GM12891 (cell line): ENCODE measurements around the gene AFF3.
"Not testable (repeated sequence)": the region's sequence is repeated elsewhere in the genome, so short reads cannot be mapped to it uniquely, and the experiment has no call there.

ENCODE experiments used
- DNase-seq: peaks from one replicate; pipeline ENCODE4 v3.0.0; 2011; ENCODE audit warnings: low spot score; ENCODE audit not compliant: insufficient read length
- FAIRE-seq: peaks from 2 replicates; lab custom pipeline; 2011; peaks lifted over from hg19 to GRCh38; lab: Jason Lieb, UNC
- PAX5 ChIP-seq: IDR thresholded peaks from 2 replicates; pipeline ENCODE4 v1.6.1; 2011; ENCODE audit warnings: low read length, moderate library complexity, mild to moderate bottlenecking; ENCODE audit not compliant: insufficient read depth, severe bottlenecking
- POLR2A ChIP-seq: IDR thresholded peaks from 2 replicates; pipeline ENCODE4 v1.6.1; 2011; ENCODE audit warnings: low read depth, low read length, control low read depth
- POLR2AphosphoS5 ChIP-seq: IDR thresholded peaks from 2 replicates; pipeline ENCODE4 v1.6.1; 2011; ENCODE audit warnings: low read depth, low read length, control low read depth
- POU2F2 ChIP-seq: IDR thresholded peaks from 2 replicates; pipeline ENCODE4 v1.6.1; 2011; ENCODE audit warnings: low read depth, mild to moderate bottlenecking, control low read depth, low read length, moderate library complexity
- SPI1 ChIP-seq: IDR thresholded peaks from 2 replicates; pipeline ENCODE4 v1.6.1; 2011; ENCODE audit warnings: low read depth, low read length, control low read depth
- TAF1 ChIP-seq: IDR thresholded peaks from 2 replicates; pipeline ENCODE4 v1.6.1; 2011; ENCODE audit warnings: low read depth, low read length, control low read depth

The AFF3 gene

DNA sequence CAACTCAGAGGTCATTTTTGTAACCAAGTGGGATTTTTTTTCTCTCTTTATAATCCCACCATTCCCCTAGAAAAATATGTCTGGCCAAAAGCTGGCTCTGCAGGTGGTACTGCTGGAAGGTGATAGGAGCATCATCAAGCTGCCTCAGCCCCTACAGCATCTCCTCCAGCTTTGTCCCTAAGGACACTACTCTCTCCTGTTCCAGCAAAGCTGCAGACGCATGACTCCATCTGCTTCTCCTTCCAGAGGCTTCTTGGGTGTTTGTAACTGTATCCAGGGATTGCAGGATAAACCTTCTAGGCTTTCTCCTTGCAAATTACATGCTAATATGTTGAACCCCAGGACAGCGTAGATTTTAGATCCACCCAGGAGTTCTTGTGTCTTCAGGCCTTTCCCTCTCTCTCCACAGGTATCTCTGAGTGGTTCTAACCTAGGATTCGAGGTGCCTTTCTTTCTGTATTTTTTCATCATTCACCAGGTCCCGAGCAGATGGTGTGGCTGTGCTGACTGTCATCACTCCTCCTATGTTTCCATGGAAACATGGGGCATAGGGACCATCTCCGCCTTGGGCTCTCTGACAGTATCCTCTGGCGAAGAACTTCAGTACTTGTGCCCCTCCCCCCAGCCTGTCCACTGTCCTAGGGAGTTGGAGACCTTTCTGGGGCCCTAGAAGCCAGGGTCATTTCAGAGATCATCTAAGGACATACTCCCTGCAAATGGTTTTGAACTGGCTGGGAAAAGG is 34.3 kb downstream of the AFF3 start:
- FAIRE-seq, result no peak
- no peak for DNase-seq
- TF ChIP-seq TAF1 (no peak), POU2F2 (no peak), PAX5 (no peak), SPI1 (no peak), POLR2AphosphoS5 (no peak), POLR2A (no peak)

DNA sequence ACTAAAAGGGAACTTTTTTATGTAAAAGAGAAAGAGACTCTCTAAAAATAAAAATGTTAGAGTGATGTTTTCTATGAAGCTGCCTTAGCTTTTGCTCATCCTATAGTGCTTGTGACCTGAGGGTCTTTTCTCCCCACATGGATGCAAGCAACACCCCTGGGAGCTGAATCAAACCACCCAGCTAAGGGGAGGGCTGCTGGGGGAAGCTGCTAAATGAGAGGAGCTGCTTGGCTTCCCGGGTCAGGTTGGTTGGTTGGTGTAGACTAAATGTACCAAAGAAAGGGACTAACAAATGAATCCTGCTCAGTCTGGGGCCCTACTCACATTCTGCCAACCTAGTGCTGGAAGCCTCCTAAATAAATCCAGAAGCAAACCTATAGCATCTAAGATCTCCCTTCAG is 35.0 kb downstream of the AFF3 start:
- FAIRE-seq (no peak), DNase-seq (no peak)
- TF ChIP-seq SPI1, result no peak
- TF ChIP-seq POLR2A, result no peak
- TF ChIP-seq TAF1, result no peak
- TF ChIP-seq POU2F2, result no peak
- no peak for TF ChIP-seq POLR2AphosphoS5
- no peak for TF ChIP-seq PAX5

DNA sequence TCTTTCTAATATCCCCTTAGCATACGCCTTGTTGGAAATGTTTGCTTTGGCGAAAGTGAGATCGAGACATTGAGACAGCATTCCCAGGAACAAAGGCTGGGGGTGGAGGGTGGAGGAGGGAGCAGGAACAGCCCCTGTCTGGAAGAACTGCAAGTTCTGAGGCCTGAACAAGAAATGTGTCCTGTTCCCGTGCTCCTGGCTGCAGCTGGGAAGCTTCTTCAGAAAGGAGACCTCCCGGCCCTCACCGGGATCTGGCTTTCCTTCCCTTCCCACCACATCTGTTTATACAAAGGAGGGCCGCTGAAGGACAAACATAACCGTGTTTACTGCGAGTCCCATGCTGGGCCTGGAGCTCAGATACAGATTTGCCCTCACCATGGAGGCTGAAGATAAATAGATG is 35.9 kb downstream of the AFF3 start:
- no peak for TF ChIP-seq POLR2AphosphoS5
- no peak for TF ChIP-seq PAX5
- TF ChIP-seq POU2F2, result no peak
- TF ChIP-seq TAF1, result no peak
- TF ChIP-seq POLR2A, result no peak
- TF ChIP-seq SPI1, result no peak
- FAIRE-seq, result no peak
- no peak for DNase-seq

DNA sequence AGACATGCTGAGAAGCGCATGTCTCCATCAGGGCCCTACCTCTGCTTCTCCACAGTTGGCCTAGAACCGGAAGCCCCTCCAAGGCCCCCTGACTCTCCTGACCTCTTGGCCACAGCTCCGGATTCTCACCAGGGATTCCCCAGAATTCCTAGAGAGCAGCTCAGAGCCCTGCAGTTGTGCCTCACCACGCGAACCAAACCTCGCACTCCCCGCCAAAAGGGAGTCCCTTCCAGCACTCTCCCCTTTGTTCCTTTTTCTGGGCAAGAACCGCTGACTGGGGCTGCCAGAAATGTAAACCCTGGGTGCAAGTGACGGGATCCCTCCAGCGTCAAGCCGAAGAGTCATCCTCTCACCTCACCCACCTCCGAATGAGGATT is 36.7 kb downstream of the AFF3 start:
- FAIRE-seq (no peak), DNase-seq (no peak)
- TF ChIP-seq SPI1, result no peak
- TF ChIP-seq POLR2AphosphoS5, result no peak
- TF ChIP-seq TAF1, result no peak
- no peak for TF ChIP-seq POLR2A
- no peak for TF ChIP-seq PAX5
- no peak for TF ChIP-seq POU2F2

DNA sequence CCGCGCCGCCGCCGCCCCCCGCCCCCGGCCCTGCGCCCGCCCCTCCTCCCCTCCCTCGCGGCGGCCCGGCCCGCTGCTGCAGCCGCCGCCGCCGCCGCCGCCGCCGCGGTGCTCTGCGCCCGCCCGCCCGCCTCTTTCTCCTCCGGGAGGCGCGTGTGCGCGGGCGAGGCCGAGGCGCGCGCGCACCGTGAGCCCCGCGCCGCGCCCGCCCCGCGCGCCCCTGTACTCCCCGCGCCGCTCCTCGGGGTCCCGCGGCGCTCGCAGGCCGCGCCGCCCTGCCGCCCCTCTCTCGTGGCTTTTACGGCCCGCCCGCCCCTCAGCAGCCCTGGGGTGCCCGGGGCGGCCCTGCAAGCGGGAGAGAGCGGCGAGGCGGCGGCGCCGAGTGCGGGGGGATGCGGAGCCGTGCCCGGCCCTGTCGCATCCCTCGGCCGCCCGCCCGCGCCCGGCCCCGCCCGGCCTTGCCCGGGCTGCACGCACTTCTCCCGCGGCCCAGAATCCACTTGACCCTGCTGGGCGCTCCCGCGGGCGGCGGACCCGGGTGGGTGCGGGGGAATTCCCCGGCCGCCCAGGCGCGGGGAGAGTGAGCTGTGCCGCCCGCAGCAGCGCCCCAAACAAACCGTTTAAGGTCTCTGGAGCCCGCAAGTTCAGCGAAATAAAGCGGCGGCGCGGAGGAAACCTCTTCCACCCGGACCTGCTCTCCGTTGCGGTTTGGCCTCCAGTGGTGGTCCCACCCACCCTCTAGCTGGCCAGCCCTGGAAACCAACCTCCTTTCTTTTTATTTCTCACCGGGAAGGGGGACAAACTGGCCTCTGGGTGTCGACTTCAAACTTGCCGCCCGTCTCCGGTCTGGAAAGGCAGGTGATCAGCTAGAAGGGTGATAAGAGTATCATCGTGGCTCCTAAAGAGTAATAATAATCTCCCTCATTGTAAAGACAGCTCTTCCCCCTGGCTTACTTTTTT is 37.4 kb downstream of the AFF3 start:
- no peak for TF ChIP-seq POU2F2
- TF ChIP-seq POLR2A, result no peak
- TF ChIP-seq POLR2AphosphoS5, result no peak
- no peak for TF ChIP-seq SPI1
- TF ChIP-seq PAX5, result no peak
- no peak for TF ChIP-seq TAF1
- FAIRE-seq, result no peak

DNA sequence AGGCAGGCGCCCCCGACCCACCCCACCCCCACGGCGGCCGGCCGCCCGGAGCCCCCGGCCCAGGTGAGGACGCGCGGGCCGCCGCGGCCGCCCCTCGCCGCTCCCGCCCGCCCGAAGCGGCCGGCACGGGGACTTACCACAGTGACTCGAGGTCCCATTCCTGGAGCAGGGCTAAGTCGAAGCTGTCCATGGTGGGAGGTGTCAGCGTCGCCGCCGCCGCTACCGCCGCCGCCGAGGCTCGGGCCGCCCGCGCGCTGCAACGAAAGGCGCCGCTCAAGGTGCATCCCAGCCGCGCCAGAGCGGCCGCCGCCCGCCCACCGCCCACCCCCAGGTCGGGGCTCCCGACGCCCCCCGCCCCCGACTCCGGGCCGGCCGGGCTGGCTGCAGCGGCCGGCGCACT is 38.1 kb downstream of the AFF3 start:
- not testable (repeated sequence) for DNase-seq, FAIRE-seq

More for the DNA sequence above, 37.4 kb downstream of the AFF3 start:
- peak; percentile 31 for DNase-seq

DNA sequence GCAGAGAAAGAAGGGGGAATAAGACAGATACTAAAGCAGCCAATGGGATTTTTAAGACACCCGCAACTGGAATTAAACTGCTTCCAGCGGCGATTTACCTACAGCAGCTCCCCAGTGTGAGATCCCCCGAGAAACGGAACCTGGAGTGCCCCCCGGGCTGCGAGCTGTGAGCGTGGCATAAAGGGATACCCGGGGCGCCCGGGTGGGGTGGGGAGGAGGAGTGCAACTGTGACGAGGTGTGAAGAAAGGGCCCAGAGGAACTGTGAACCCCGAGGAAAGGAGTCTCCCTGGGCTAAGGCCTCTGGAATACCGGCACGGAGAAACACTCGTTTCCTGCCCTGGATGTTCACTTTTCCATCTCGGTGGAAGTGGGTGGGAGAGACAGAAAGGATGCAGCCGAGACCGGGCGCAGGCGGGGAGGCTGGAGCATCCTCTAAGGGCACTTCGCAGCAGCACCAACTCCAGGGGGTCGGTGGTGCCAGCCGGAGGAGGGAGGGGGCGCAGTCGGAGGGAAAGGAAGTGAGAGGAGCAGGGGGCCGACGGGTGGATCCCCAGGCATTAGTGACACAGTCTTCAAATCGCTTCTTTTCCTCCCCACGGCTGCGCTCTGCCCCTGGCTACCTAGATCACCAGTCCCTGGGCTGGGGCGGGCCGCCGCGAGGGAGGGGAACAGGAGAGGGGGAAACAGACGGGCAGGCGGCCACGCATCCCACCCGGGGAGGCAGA is 38.7 kb downstream of the AFF3 start:
- DNase-seq, FAIRE-seq: not testable (repeated sequence)

DNA sequence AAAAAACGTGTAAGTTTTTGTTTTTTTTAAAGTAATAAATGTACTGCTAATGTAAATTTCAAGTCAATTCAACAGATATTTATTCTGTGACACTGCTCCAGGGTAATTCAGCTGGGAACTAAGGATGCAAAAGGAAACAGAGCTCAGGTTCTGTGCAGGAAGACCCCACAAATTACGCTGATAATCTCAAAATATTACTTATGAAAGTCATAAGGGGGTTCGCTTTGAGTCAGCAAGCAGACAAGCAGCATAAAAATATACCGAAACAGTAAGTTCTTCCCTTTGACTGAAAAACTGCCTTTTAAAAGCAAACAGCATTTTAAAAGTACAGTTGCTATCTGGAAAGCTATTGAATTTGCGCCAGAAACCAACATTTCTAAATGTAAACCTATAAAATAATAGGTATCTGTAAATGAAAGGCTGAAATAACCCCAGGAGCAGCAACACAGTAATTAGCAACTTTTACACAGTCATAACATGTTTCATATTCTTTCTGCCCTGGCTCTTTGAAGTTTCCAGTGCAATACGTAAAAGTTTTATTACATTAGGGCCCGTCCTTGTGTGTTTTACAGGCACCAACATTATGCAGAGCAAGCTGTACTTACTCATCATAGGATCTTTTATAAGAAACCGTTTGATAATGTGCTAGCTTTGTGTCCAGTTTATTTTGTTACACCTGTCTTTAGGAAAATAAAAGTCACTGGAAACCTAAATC is 39.8 kb downstream of the AFF3 start:
- DNase-seq, FAIRE-seq: not testable (repeated sequence)

DNA sequence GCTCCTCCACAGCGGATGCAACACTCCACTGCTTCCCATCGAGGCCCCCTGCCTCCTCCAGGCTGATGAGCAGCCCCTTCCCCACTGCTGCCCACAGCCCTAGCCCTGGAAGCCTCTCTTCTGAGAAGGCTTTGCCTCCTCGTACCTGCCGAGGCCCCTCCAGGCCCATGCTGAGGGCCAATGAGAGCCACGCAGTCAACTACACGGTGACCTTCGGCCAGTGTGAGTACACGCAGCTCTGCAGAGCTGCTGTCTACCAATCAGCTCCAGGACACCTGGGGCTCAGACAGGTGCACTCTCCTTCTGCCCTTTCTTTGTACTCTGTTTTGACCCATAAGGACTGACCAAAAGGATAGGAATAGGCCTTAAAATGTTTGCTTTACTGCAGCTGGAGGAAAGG is 43.5 kb downstream of the AFF3 start:
- not testable (repeated sequence) for DNase-seq

DNA sequence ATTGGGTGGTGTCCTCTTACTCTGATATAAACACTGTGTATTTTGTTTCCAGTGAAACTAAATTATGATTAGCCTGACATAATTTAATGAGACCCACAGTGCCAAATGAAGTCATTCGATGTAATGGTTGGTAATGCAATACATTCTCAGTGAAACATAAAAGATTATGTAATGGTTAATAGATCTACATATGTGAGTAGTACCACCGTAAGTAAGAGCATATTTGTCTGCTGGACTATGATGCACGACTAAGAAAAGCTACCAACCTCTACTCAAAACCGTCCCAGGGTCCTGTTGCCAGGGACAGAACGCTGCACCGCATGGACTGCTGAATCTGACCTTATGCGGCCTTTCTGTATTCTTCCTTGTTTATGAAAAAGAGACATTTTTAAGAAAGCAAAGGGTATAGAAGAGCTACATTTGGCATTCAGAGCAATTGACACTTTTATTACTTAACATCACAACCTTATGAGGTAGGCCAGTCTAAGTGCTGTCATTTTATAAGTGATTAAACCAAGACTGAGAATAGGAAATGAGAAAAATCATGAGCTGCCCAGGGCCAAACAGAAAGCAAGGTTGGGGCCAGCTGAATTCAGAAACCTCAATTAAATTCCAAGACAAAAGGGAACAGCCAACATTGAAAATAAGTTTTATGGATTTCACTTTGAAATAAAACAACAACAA is 44.6 kb downstream of the AFF3 start:
- not testable (repeated sequence) for DNase-seq, FAIRE-seq

More for the DNA sequence above, 43.5 kb downstream of the AFF3 start:
- not testable (repeated sequence) for FAIRE-seq

DNA sequence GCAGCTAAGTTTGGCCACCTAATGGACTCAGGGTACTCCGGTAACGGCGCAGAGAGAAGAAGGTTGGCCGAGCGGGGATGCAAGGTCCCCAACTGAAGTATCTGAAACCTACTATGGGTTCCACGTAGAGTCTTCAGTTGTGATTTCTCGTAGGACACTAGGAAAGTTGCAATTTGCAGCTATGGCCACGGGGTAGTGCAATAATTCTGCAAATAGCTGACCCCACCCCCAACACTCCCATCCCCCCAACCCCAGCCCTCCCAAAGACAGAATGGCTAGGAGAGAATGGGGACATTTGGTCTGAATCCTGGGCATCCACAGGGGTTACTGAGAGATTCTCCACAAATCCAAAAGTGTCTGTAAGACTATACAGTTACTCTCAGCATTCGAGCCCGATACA is 46.5 kb downstream of the AFF3 start:
- FAIRE-seq, DNase-seq: not testable (repeated sequence)

DNA sequence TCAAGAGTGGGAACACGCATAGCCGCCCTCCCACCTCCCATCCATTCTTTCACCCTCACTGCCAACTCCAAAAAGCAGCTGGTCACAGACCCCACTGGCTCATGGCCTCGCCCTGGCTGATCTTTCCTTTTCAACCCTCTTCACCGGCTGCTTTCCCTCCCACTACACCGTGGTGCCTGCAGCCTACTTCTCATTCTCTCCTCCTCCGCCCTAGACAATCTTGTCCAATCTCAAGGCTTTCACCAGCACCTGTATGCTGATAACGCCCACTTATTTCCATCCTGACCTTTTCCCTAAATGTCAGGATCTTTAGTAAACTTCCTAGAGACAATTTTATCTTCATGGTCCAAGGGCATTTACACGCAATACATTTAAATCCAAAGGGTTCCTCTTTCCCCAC is 50.6 kb downstream of the AFF3 start:
- not testable (repeated sequence) for DNase-seq, FAIRE-seq

DNA sequence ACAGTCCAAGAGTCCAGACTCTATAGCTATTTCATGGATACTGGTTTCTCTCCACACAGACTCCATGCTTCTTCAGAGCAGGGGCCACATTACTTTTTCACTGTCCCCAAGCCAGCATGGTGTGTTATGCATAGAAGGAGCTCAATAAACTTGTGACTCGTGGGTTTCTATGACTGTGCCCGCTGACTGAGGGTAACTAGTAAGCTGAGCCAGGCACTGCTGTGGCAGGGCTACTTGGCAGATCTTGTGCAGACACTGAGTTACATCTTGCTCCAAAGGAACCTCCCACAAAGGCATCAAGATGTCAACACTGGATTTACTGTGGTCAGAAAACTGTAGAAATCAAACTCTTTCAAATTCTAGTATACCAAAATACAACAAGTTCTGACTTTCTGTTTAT is 56.6 kb downstream of the AFF3 start:
- not testable (repeated sequence) for FAIRE-seq, DNase-seq
